Esophagus squamous epithelium (tissue), 5 donors: Measurements from ENCODE around the gene NIM1K. TPM values are rescaled to one million over a fixed set of nuclear protein-coding genes. Genes with fewer than 3 reads are reported as not detected.

Source experiments
- DNase-seq: peaks from one replicate; lab custom pipeline; 2025; lab: John Stamatoyannopoulos, UW
- H3K27ac ChIP-seq, 4 donors: fragments of 200-600 bp; sonication (generic); one replicate each; pipeline ENCODE4 v1.5.1; 2016 to 2019; ENCODE audit warnings: mild to moderate bottlenecking in 1 of 4
- H3K27me3 ChIP-seq, 4 donors: fragments of 200-600 bp; sonication (generic); 1 replicate in 3 of 4; 2 replicates in 1 of 4; pipeline versions ENCODE4 v1.5.1 to v1.6.0; 2017 to 2021; ENCODE audit warnings: antibody characterized with exemption in 1 of 4
- H3K36me3 ChIP-seq, 3 donors: fragments of 200-600 bp; sonication (generic); one replicate each; pipeline ENCODE4 v1.5.1; 2016 to 2019
- H3K4me1 ChIP-seq, 3 donors: fragments of 200-600 bp; sonication (generic); one replicate each; pipeline ENCODE4 v1.5.1; 2017 to 2019
- H3K4me3 ChIP-seq, 4 donors: fragments of 200-600 bp; sonication (generic); 1 replicate in 3 of 4; 2 replicates in 1 of 4; pipeline ENCODE4 v1.5.1; 2016 to 2019; ENCODE audit warnings: mild to moderate bottlenecking in 2 of 4, moderate library complexity in 1 of 4
- H3K9me3 ChIP-seq, 3 donors: fragments of 200-600 bp; sonication (generic); one replicate each; pipeline ENCODE4 v1.5.1; 2016 to 2019
- CTCF ChIP-seq, 6 experiments: fragments of 450-650 bp in 4 of 6; fragments of 200-600 bp in 2 of 6; sonication (generic) in 2 of 6; IDR thresholded peaks; one replicate each; pipeline ENCODE4 v1.5.1; 2016 to 2019; ENCODE audit warnings: antibody characterized with exemption in 6 of 6, mild to moderate bottlenecking in 4 of 6, moderate library complexity in 4 of 6
- POLR2A ChIP-seq, 4 donors: fragments of 450-650 bp; IDR thresholded peaks; one replicate each; pipeline ENCODE4 v1.6.1; 2017; ENCODE audit warnings: antibody characterized with exemption in 4 of 4, mild to moderate bottlenecking in 4 of 4, moderate library complexity in 3 of 4
- WGBS, 2 donors: methylation state at CpG; one replicate each; pipeline ENCODE4 v1.1.5; 2018; 5-methylcytosine and 5-hydroxymethylcytosine counted together
- intact Hi-C: fragments of 100-400 bp; cut with DNase I; formaldehyde crosslinking; loops from one replicate; pipeline ENCODE4 v1.15.0; 2022
- total RNA-seq, 4 donors: library from RNA; depleted of rRNA; stranded (reverse); fragments of >200 nt; gene quantifications; one replicate each; pipeline ENCODE4 v1.1.0, GENCODE V29; 2016
- donor health status: DM: yes; HTN: yes; CAD: no.

The NIM1K gene
- total RNA-seq, 4 donors from 2014 or later, result 0.38 TPM; not detected in 2

GRCh38 chr5:43150075-43150474 lies 42.0 kb upstream of the NIM1K start:
- WGBS, 2 donors, result 81 to 89% methylated on average over 2 of the region's 2 CpGs
- TF ChIP-seq CTCF (IDR thresholded peaks at IDR 0.05) (no peak), POLR2A (IDR thresholded peaks at IDR 0.05) (no peak)
- DNase-seq, result no peak
- intact Hi-C loops, result no loop called here
- no peak overlapping the region for H3K4me3 ChIP-seq
- H3K9me3 ChIP-seq, result no peaks in the 10 kb centered on the region
- no peak overlapping the region for H3K27ac ChIP-seq
- H3K36me3 ChIP-seq, result peaks cover 0 to 70% (median 0%) of the 10 kb centered on the region in 3 donors
- no peaks in the 10 kb centered on the region for H3K4me1 ChIP-seq
- no peaks in the 10 kb centered on the region for H3K27me3 ChIP-seq

GRCh38 chr5:43150748-43151147 lies 41.3 kb upstream of the NIM1K start:
- 71 to 73% methylated on average over 2 of the region's 2 CpGs for WGBS, 2 donors

GRCh38 chr5:43152946-43153345 lies 39.1 kb upstream of the NIM1K start:
- WGBS, 2 donors, result 90 to 92% methylated on average over 3 of the region's 3 CpGs
- Histone ChIP-seq H3K27ac (no peak overlapping the region), H3K27me3 (no peaks in the 10 kb centered on the region), H3K4me3 (no peak overlapping the region), H3K9me3 (no peaks in the 10 kb centered on the region), H3K36me3 (peaks cover 0 to 57% (median 0%) of the 10 kb centered on the region in 3 donors), H3K4me1 (peaks cover 0 to 6% (median 0%) of the 10 kb centered on the region in 3 donors)
- DNase-seq, result no peak
- TF ChIP-seq POLR2A (IDR thresholded peaks at IDR 0.05) (no peak), CTCF (IDR thresholded peaks at IDR 0.05) (no peak)
- intact Hi-C loops, result no loop called here

More at GRCh38 chr5:43150748-43151147, 41.3 kb upstream of the NIM1K start:
- TF ChIP-seq CTCF (IDR thresholded peaks at IDR 0.05) (no peak), POLR2A (IDR thresholded peaks at IDR 0.05) (no peak)
- no peak for DNase-seq
- Histone ChIP-seq H3K27ac (no peak overlapping the region), H3K4me1 (no peaks in the 10 kb centered on the region), H3K4me3 (no peak overlapping the region), H3K27me3 (no peaks in the 10 kb centered on the region), H3K36me3 (peaks cover 0 to 64% (median 0%) of the 10 kb centered on the region in 3 donors), H3K9me3 (no peaks in the 10 kb centered on the region)
- intact Hi-C loops, result no loop called here

- WGBS, 2 donors, result 81 to 87% methylated on average over 2 to 3 of the region's 4 CpGs
- no peak for DNase-seq
- Histone ChIP-seq H3K4me3 (no peak overlapping the region), H3K27me3 (no peaks in the 10 kb centered on the region), H3K9me3 (no peaks in the 10 kb centered on the region), H3K4me1 (peaks cover 0 to 6% (median 0%) of the 10 kb centered on the region in 3 donors), H3K36me3 (peaks cover 0 to 64% (median 0%) of the 10 kb centered on the region in 3 donors), H3K27ac (no peak overlapping the region)
- TF ChIP-seq POLR2A (IDR thresholded peaks at IDR 0.05) (no peak), CTCF (IDR thresholded peaks at IDR 0.05) (no peak)
- intact Hi-C loops, result no loop called here
Measured at GRCh38 chr5:43154469-43154868, 37.6 kb upstream of the NIM1K start.

GRCh38 chr5:43155394-43156096 lies 36.5 kb upstream of the NIM1K start:
- TF ChIP-seq CTCF (IDR thresholded peaks at IDR 0.05) (no peak), POLR2A (IDR thresholded peaks at IDR 0.05) (no peak)
- WGBS, 2 donors, result 70 to 91% methylated on average over 3 to 4 of the region's 4 CpGs
- intact Hi-C loops, result no loop called here

More at GRCh38 chr5:43155394-43156096, 36.5 kb upstream of the NIM1K start:
- Histone ChIP-seq H3K4me1 (peaks cover 0 to 6% (median 0%) of the 10 kb centered on the region in 3 donors), H3K4me3 (no peak overlapping the region), H3K27me3 (no peaks in the 10 kb centered on the region), H3K9me3 (no peaks in the 10 kb centered on the region), H3K36me3 (peaks cover 0 to 54% (median 0%) of the 10 kb centered on the region in 3 donors), H3K27ac (no peak overlapping the region)
- DNase-seq, result no peak
